Measurements from ENCODE around the gene PPP2R5A.
"Not testable (repeated sequence)": the region's sequence is repeated elsewhere in the genome, so short reads cannot be mapped to it uniquely, and the experiment has no call there.

Gene PPP2R5A

GRCh38 chr1:212302745-212303383, 17.7 kb downstream of the PPP2R5A start:
- DNase-seq = no peak

GRCh38 chr1:212305342-212305741, 20.1 kb downstream of the PPP2R5A start:
- no peak for DNase-seq

- not testable (repeated sequence) for DNase-seq
Measured at GRCh38 chr1:212305984-212306452, 20.8 kb downstream of the PPP2R5A start.

- DNase-seq = no peak
Measured at GRCh38 chr1:212309967-212310366, 24.8 kb downstream of the PPP2R5A start.

GRCh38 chr1:212310383-212310782, 25.2 kb downstream of the PPP2R5A start:
- no peak for DNase-seq

- DNase-seq = no peak
Measured at GRCh38 chr1:212311836-212312497, 26.8 kb downstream of the PPP2R5A start.

- no peak for DNase-seq
Measured at GRCh38 chr1:212313616-212314015, 28.4 kb downstream of the PPP2R5A start.

GRCh38 chr1:212315184-212315583, 30.0 kb downstream of the PPP2R5A start:
- DNase-seq = no peak

GRCh38 chr1:212315907-212316306, 30.7 kb downstream of the PPP2R5A start:
- no peak for DNase-seq

- DNase-seq = no peak
Measured at GRCh38 chr1:212317916-212318315, 32.7 kb downstream of the PPP2R5A start.

- not testable (repeated sequence) for DNase-seq
Measured at GRCh38 chr1:212321031-212321430, 35.8 kb downstream of the PPP2R5A start.

GRCh38 chr1:212323066-212323465, 37.9 kb downstream of the PPP2R5A start:
- no peak for DNase-seq

GRCh38 chr1:212326541-212326940, 41.3 kb downstream of the PPP2R5A start:
- no peak for DNase-seq

- DNase-seq = no peak
Measured at GRCh38 chr1:212328248-212328647, 43.0 kb downstream of the PPP2R5A start.

- DNase-seq = no peak
Measured at GRCh38 chr1:212329105-212329504, 43.9 kb downstream of the PPP2R5A start.

GRCh38 chr1:212341090-212341489, 55.9 kb downstream of the PPP2R5A start:
- no peak for DNase-seq

GRCh38 chr1:212344905-212345304, 59.7 kb downstream of the PPP2R5A start:
- no peak for DNase-seq

- DNase-seq = no peak
Measured at GRCh38 chr1:212346601-212347000, 61.4 kb downstream of the PPP2R5A start.

- DNase-seq = no peak
Measured at GRCh38 chr1:212351588-212352362, 66.6 kb downstream of the PPP2R5A start.

- no peak for DNase-seq
Measured at GRCh38 chr1:212353181-212353580, 68.0 kb downstream of the PPP2R5A start.

- no peak for DNase-seq
Measured at GRCh38 chr1:212354464-212354863, 69.3 kb downstream of the PPP2R5A start.

- DNase-seq = no peak
Measured at GRCh38 chr1:212355230-212355969, 70.2 kb downstream of the PPP2R5A start.
